HepG2 (cell line): ENCODE results near the gene HSPA1A. TPM values are rescaled to one million over a fixed set of nuclear protein-coding genes. Genes with fewer than 3 reads are reported as not detected.
A peak's percentile ranks its signal among the peaks of the same experiment; 100 is the strongest.

Source experiments
- ATF4 ChIP-seq, 2 experiments: fragments of 450-650 bp in 1 of 2; sonication (generic) in 1 of 2; formaldehyde crosslinking; IDR thresholded peaks; 2 replicates each; pipeline versions ENCODE4 v1.5.0 to v1.8.0; 2020 to 2022; ENCODE audit warnings: mild to moderate bottlenecking in 1 of 2, missing genetic modification reagents in 1 of 2
- CTCF ChIP-seq: sonication (generic); formaldehyde crosslinking; IDR thresholded peaks from 2 replicates; pipeline ENCODE4 v1.5.0; 2020; ENCODE audit warnings: mild to moderate bottlenecking, missing genetic modification reagents, moderate library complexity
- FOXO4 ChIP-seq: sonication (generic); formaldehyde crosslinking; conservative IDR thresholded peaks from 2 replicates; pipeline ENCODE4 v1.8.1; 2023; ENCODE audit warnings: missing genetic modification reagents
- GLMP ChIP-seq: sonication (generic); formaldehyde crosslinking; IDR thresholded peaks from 2 replicates; pipeline ENCODE4 v1.9.0; 2021; ENCODE audit warnings: missing genetic modification reagents, mild to moderate bottlenecking, borderline replicate concordance
- HNRNPLL ChIP-seq: fragments of 200-400 bp; formaldehyde crosslinking; IDR thresholded peaks from 2 replicates; pipeline ENCODE4 v1.6.1; 2017; ENCODE audit warnings: mild to moderate bottlenecking, low read depth, low read length; ENCODE audit not compliant: poor library complexity, severe bottlenecking
- POLR2AphosphoS5 ChIP-seq: IDR thresholded peaks from 2 replicates; pipeline ENCODE4 v1.6.1; 2012; ENCODE audit warnings: low read depth, low read length
- POLR2G ChIP-seq: fragments of 200-400 bp; formaldehyde crosslinking; IDR thresholded peaks from 2 replicates; pipeline ENCODE4 v1.6.1; 2018; ENCODE audit warnings: mild to moderate bottlenecking, low read depth, low read length, moderate library complexity
- PREB ChIP-seq: sonication (generic); formaldehyde crosslinking; IDR thresholded peaks from 2 replicates; pipeline ENCODE4 v1.4.0; 2020; ENCODE audit warnings: missing genetic modification reagents
- RARA ChIP-seq: IDR thresholded peaks from 2 replicates; pipeline ENCODE4 v1.6.1; 2016; ENCODE audit warnings: missing genetic modification reagents, missing compliant biosample characterization
- ZBTB26 ChIP-seq: IDR thresholded peaks from 2 replicates; pipeline ENCODE4 v1.6.1; 2016; ENCODE audit warnings: missing compliant biosample characterization, missing genetic modification reagents, borderline replicate concordance
- ZNF18 ChIP-seq: sonication (generic); formaldehyde crosslinking; IDR thresholded peaks from 2 replicates; pipeline ENCODE4 v1.8.0; 2022; ENCODE audit warnings: mild to moderate bottlenecking, missing genetic modification reagents; ENCODE audit not compliant: insufficient replicate concordance
- ZNF280B ChIP-seq: sonication (generic); formaldehyde crosslinking; IDR thresholded peaks from 2 replicates; pipeline ENCODE4 v1.5.0; 2020; ENCODE audit warnings: missing genetic modification reagents, mild to moderate bottlenecking, borderline replicate concordance
- ZNF337 ChIP-seq: sonication (generic); formaldehyde crosslinking; IDR thresholded peaks from 2 replicates; pipeline ENCODE4 v1.5.1; 2020; ENCODE audit warnings: missing genetic modification reagents, low read depth, mild to moderate bottlenecking, borderline replicate concordance
- ZNF432 ChIP-seq: sonication (generic); formaldehyde crosslinking; IDR thresholded peaks from 2 replicates; pipeline ENCODE4 v1.5.0; 2020; ENCODE audit warnings: missing genetic modification reagents, mild to moderate bottlenecking, borderline replicate concordance
- ZNF558 ChIP-seq: sonication (generic); formaldehyde crosslinking; IDR thresholded peaks from 2 replicates; pipeline ENCODE4 v1.9.0; 2022; ENCODE audit warnings: mild to moderate bottlenecking, missing genetic modification reagents, borderline replicate concordance
- ZNF709 ChIP-seq: sonication (generic); formaldehyde crosslinking; IDR thresholded peaks from 2 replicates; pipeline ENCODE4 v1.5.0; 2020; ENCODE audit warnings: mild to moderate bottlenecking, missing genetic modification reagents
- ZSCAN20 ChIP-seq: sonication (generic); formaldehyde crosslinking; IDR thresholded peaks from 2 replicates; pipeline ENCODE4 v1.4.0; 2020; ENCODE audit warnings: missing genetic modification reagents, mild to moderate bottlenecking, borderline replicate concordance
- polyA plus RNA-seq, 8 experiments: library from polyadenylated mRNA; depleted of rRNA in 3 of 8; stranded (reverse) in 7 of 8; unstranded in 1 of 8; fragments of >200 nt; fragmentation: Illumina TruSeq in 4 of 8; extraction: Trizol in 4 of 8; gene quantifications; 2 replicates each; pipeline versions ENCODE4 v1.2.1 to v1.2.3, GENCODE V29; 2011 to 2016; ENCODE audit warnings: low read depth in 4 of 8, missing spikeins in 1 of 8, mixed read lengths in 1 of 8; ENCODE audit not compliant: insufficient read depth in 1 of 8
- total RNA-seq, 5 experiments: library from RNA; depleted of rRNA; stranded (reverse); fragments of >200 nt; fragmentation: Illumina TruSeq; extraction: Trizol; gene quantifications; 2 replicates each; pipeline ENCODE4 v1.2.3, GENCODE V29; 2016; ENCODE audit warnings: low read depth in 1 of 5

The HSPA1A gene
- total and polyA plus RNA-seq, 2 of the 13 experiments (the other 11 are each of a cell fraction or from before 2014, with no cell fraction given) = 44.5 to 85.0 TPM

- TF ChIP-seq GLMP (CRISPR knock-in tag) = no peak
- no peak for TF ChIP-seq ZBTB26 (CRISPR knock-in tag)
- no peak for TF ChIP-seq RARA
- no peak for TF ChIP-seq ZNF709 (CRISPR knock-in tag)
- TF ChIP-seq ZNF558 (CRISPR knock-in tag) = no peak
- TF ChIP-seq FOXO4 = no peak
- TF ChIP-seq ATF4 (CRISPR knock-in tag; IDR thresholded peaks at IDR 0.05) = 0 out of 4 replicates have a peak, but pooled peaks of 1 of the 2 experiments have one; percentile 10
- no peak for TF ChIP-seq HNRNPLL
- TF ChIP-seq ZSCAN20 (CRISPR knock-in tag) = no peak
- peak; percentile 62; the same call in 1 of the 2 replicates for TF ChIP-seq POLR2G
- no peak for TF ChIP-seq ZNF280B (CRISPR knock-in tag)
- peak; percentile 46 for TF ChIP-seq POLR2AphosphoS5
- TF ChIP-seq ZNF18 = no peak
- TF ChIP-seq ZNF337 = no peak
- no peak for TF ChIP-seq PREB (CRISPR knock-in tag)
- no peak for TF ChIP-seq ZNF432
- no peak for TF ChIP-seq CTCF
These were observed 20.7 kb downstream of the HSPA1A start (continued) for GRCh38 chr6:31836047-31836473.
